ENCODE results near the gene ACKR1.

ACKR1 gene

DNA sequence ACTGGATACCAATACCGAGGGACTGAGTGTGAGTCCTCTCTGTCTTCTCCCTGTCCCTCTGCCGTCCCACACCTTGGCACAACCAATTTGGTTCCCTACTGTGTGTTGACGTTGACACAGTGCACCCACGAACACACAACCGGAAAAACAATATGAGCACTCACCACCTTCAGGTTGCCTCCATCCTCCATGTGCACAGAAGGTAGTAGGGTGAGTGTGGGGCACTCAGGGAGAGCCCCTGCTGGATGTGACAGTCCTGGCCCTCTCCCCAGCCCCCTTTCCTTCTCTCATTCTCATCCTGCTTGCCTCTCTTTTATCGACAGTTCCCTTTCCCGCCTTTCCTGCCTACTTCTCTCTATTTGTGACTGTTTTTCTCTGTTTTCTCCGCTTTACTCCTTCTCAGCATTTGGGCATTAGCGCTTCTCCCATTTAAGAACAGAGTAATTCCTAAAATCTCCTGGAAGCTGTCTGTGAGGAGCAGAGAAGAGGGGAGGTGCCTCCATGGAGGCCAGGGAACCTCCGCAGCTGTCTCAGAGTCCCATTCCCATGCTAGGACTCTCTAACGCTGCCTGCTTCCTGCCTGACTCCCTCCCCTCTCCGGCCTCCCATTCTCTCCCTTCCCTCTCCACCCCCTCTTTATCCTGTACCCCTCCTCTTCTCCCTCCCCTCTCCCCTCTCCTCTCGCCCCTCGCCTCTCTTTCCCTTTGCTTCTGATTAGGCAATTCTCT lies 16.9 kb upstream of the ACKR1 start:
- H3K36me3 ChIP-seq (ENCODE audit: control insufficient read depth in 4 of 4, insufficient read depth in 4 of 4, low read length in 3 of 4) = no peaks in the 10 kb centered on the region
- 41% methylated on average over 7 of the region's 14 CpGs for WGBS (ENCODE audit: insufficient coverage)
- CTCF ChIA-PET = interaction anchor here (0.8 to 1.7 kb wide), 4 partner anchors 10 to 27 kb away, joined by 3 to 8 read pairs (median 6); no protein-coding TSS in a partner anchor
- DNase-seq = no peak
- H3K27me3 ChIP-seq (replicated peaks in 2 of 5; ENCODE audit: control insufficient read depth in 4 of 5, insufficient read depth in 5 of 5, low read length in 4 of 5) = peaks cover 14 to 50% (median 29%) of the 10 kb centered on the region in 5 experiments
- no peak overlapping the region for H3K27ac ChIP-seq (ENCODE audit: insufficient read depth in 1 of 2, low read depth in 1 of 2, low read length in 2 of 2, poor library complexity in 1 of 2, severe bottlenecking in 2 of 2)
- H3K4me1 ChIP-seq (ENCODE audit: control extremely low read depth in 1 of 4, control insufficient read depth in 4 of 4, insufficient read depth in 4 of 4, low read length in 3 of 4) = peaks cover 0 to 10% (median 5%) of the 10 kb centered on the region in 4 experiments
- POLR2A ChIA-PET = no interaction called here
- H3K4me3 ChIP-seq (ENCODE audit: control insufficient read depth in 1 of 7, extremely low read depth in 1 of 7, insufficient read depth in 4 of 7, low read depth in 2 of 7, low read length in 6 of 7) = peak overlapping the region in 5 of 7 experiments; percentile 8 to 59 (median 27)
- H3K9me3 ChIP-seq (ENCODE audit: control extremely low read depth in 1 of 5, control insufficient read depth in 4 of 5, insufficient read depth in 2 of 5, low read depth in 1 of 5, low read length in 4 of 5) = no peaks in the 10 kb centered on the region

DNA sequence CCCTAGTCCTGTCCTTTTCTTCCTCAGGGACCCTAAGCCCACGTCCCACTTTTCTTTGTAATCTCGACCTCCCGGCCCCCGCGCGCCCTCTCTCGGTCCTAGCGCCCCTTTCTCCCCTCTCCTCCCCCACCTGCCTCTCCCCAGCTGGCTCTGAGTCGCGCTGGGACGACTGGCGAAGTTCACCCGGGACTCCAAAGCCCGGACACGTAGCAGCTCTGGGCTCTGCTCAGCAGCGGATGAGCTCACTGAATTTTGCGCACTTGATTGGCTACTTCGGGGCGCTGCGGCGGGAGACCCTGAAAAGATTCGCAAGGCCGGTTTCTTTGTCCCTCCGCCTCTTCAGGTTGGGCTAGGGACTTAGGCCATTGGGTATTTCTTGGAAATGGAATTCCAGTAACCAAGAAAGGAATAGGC lies 16.3 kb upstream of the ACKR1 start:
- no peaks in the 10 kb centered on the region for H3K9me3 ChIP-seq (ENCODE audit: control extremely low read depth in 1 of 5, control insufficient read depth in 4 of 5, insufficient read depth in 2 of 5, low read depth in 1 of 5, low read length in 4 of 5)
- H3K4me1 ChIP-seq (ENCODE audit: control extremely low read depth in 1 of 4, control insufficient read depth in 4 of 4, insufficient read depth in 4 of 4, low read length in 3 of 4) = peaks cover 0 to 10% (median 5%) of the 10 kb centered on the region in 4 experiments
- H3K4me3 ChIP-seq (ENCODE audit: control insufficient read depth in 1 of 7, extremely low read depth in 1 of 7, insufficient read depth in 4 of 7, low read depth in 2 of 7, low read length in 6 of 7) = peak overlapping the region in 6 of 7 experiments; percentile 3 to 59 (median 18)
- H3K36me3 ChIP-seq (ENCODE audit: control insufficient read depth in 4 of 4, insufficient read depth in 4 of 4, low read length in 3 of 4) = no peaks in the 10 kb centered on the region
- ChIA-PET POLR2A (interaction anchor here (0.6 kb wide), 1 partner anchor 8 kb away, joined by 4 read pairs; no protein-coding TSS in a partner anchor), CTCF (interaction anchor here (0.8 to 1.7 kb wide), 4 partner anchors 10 to 26 kb away, joined by 3 to 8 read pairs (median 6); no protein-coding TSS in a partner anchor)
- WGBS (ENCODE audit: insufficient coverage) = 0% methylated on average over 23 of the region's 24 CpGs
- no peak overlapping the region for H3K27ac ChIP-seq (ENCODE audit: insufficient read depth in 1 of 2, low read depth in 1 of 2, low read length in 2 of 2, poor library complexity in 1 of 2, severe bottlenecking in 2 of 2)
- H3K27me3 ChIP-seq (replicated peaks in 2 of 5; ENCODE audit: control insufficient read depth in 4 of 5, insufficient read depth in 5 of 5, low read length in 4 of 5) = peaks cover 14 to 50% (median 29%) of the 10 kb centered on the region in 5 experiments
- DNase-seq = peak; percentile 52 to 63 (median 61)

DNA sequence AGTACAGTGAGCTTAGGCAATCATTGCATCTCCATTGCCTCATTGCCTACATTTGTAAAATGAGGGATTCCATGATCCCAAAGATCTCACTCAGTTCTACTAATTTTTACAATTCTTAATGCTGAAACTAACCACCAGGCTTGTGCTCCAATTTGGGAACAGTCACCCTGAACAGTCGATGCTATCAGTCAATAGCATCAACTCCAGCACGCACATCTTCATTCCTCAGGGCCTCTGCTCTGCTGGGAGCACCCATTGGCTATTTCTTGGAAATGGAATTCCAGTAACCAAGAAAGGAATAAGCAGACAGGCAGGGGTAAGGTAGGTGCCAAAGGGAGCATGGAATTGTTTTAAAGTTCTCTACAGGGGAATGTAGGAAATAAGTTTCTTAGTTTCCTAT lies 14.2 kb upstream of the ACKR1 start:
- Histone ChIP-seq H3K27me3 (replicated peaks in 2 of 5; ENCODE audit: control insufficient read depth in 4 of 5, insufficient read depth in 5 of 5, low read length in 4 of 5) (peaks cover 12 to 45% (median 25%) of the 10 kb centered on the region in 5 experiments), H3K4me3 (ENCODE audit: control insufficient read depth in 1 of 7, extremely low read depth in 1 of 7, insufficient read depth in 4 of 7, low read depth in 2 of 7, low read length in 6 of 7) (no peak overlapping the region), H3K36me3 (ENCODE audit: control insufficient read depth in 4 of 4, insufficient read depth in 4 of 4, low read length in 3 of 4) (no peaks in the 10 kb centered on the region), H3K9me3 (ENCODE audit: control extremely low read depth in 1 of 5, control insufficient read depth in 4 of 5, insufficient read depth in 2 of 5, low read depth in 1 of 5, low read length in 4 of 5) (no peaks in the 10 kb centered on the region), H3K4me1 (ENCODE audit: control extremely low read depth in 1 of 4, control insufficient read depth in 4 of 4, insufficient read depth in 4 of 4, low read length in 3 of 4) (peaks cover 0 to 10% (median 5%) of the 10 kb centered on the region in 4 experiments), H3K27ac (ENCODE audit: insufficient read depth in 1 of 2, low read depth in 1 of 2, low read length in 2 of 2, poor library complexity in 1 of 2, severe bottlenecking in 2 of 2) (no peak overlapping the region)
- ChIA-PET CTCF (no interaction called here), POLR2A (no interaction called here)
- DNase-seq = no peak
- 100% methylated on average over 1 of the region's 2 CpGs for WGBS (ENCODE audit: insufficient coverage)

DNA sequence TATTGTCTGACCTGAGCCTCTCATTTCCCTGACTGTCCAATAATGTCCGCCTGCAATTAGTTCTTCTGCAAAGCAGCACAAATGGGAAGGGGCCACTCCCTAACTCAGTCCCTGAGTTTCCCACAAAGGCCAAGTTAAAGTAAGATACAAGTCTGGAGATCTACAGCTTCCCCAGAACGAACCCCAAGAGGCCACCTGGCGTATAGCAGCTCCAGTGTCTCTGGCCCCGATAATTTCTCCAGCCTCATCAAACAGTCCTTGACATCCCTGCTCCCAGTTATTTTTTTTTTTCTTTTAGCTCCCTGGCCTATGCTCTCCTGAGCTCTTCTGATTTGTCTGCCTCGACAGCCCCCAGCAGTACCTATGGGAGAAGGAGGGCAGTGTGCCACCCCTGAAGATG lies 8.1 kb upstream of the ACKR1 start:
- H3K27me3 ChIP-seq (replicated peaks in 2 of 5; ENCODE audit: control insufficient read depth in 4 of 5, insufficient read depth in 5 of 5, low read length in 4 of 5) = peaks cover 0 to 2% (median 0%) of the 10 kb centered on the region in 5 experiments

DNA sequence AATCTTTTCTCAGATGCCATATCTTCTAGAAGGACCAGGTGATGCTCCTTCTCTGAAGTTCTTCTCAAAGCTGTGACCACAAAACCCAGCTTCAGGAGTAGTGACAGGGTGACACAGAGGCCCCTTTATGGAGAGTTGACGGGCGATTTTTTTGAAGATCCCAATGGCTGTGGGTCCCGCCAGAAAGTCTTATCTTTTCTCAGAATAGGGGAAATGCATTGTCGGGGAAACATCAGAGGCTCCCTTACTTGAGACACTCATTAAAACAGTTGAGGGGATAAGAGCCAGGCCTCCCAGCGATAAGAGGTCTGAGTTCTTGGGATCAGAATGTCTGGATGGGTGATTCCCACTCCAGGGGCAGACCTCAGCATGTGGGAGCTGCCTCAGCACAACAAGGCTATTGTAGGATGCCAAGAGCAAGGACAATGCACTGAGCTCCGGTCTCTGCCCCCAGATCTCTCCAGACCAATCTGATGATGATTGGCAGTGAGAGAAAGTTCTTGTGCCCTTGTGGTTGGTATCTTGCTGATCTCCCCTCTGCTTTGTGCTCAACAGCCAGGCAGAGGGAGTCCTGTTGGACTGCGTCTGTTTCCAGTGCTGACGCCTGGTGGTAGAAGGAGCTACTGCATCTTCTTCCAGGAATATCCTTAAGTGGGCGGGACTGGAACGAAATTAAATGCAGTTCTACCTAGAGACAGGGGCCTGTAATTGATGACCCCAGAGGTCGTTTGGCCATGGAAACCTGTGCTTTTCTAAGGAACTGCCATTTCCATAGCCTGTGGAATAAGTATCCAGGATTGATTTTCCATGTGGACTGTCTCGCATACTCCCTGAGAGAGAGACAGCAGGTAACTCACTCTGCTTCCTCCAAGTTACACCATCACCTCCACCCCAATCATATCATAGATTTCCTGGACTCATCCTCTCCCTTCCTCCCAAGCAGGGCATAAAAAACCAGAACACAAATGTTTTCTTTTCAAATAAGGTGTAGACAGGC lies 6.8 kb upstream of the ACKR1 start:
- Histone ChIP-seq H3K4me1 (ENCODE audit: control extremely low read depth in 1 of 4, control insufficient read depth in 4 of 4, insufficient read depth in 4 of 4, low read length in 3 of 4) (peaks cover 0 to 46% (median 31%) of the 10 kb centered on the region in 4 experiments), H3K9me3 (ENCODE audit: control extremely low read depth in 1 of 5, control insufficient read depth in 4 of 5, insufficient read depth in 2 of 5, low read depth in 1 of 5, low read length in 4 of 5) (no peaks in the 10 kb centered on the region), H3K36me3 (ENCODE audit: control insufficient read depth in 4 of 4, insufficient read depth in 4 of 4, low read length in 3 of 4) (no peaks in the 10 kb centered on the region), H3K27ac (ENCODE audit: insufficient read depth in 1 of 2, low read depth in 1 of 2, low read length in 2 of 2, poor library complexity in 1 of 2, severe bottlenecking in 2 of 2) (no peak overlapping the region), H3K27me3 (replicated peaks in 2 of 5; ENCODE audit: control insufficient read depth in 4 of 5, insufficient read depth in 5 of 5, low read length in 4 of 5) (peaks cover 0 to 2% (median 0%) of the 10 kb centered on the region in 5 experiments), H3K4me3 (ENCODE audit: control insufficient read depth in 1 of 7, extremely low read depth in 1 of 7, insufficient read depth in 4 of 7, low read depth in 2 of 7, low read length in 6 of 7) (peak overlapping the region in 1 of 7 experiments; percentile 5)
- 42% methylated on average over 10 of the region's 12 CpGs for WGBS (ENCODE audit: insufficient coverage)
- ChIA-PET POLR2A (no interaction called here), CTCF (interaction anchor here (0.5 to 11.3 kb wide), 16 partner anchors 10 to 692 kb away, joined by 3 to 198 read pairs (median 4); partner anchors contain the start of gene ACKR1)
- peak; percentile 78 to 90 (median 83) for DNase-seq

More for the DNA sequence above, 8.1 kb upstream of the ACKR1 start:
- Histone ChIP-seq H3K4me1 (ENCODE audit: control extremely low read depth in 1 of 4, control insufficient read depth in 4 of 4, insufficient read depth in 4 of 4, low read length in 3 of 4) (peaks cover 0 to 34% (median 20%) of the 10 kb centered on the region in 4 experiments), H3K4me3 (ENCODE audit: control insufficient read depth in 1 of 7, extremely low read depth in 1 of 7, insufficient read depth in 4 of 7, low read depth in 2 of 7, low read length in 6 of 7) (no peak overlapping the region), H3K36me3 (ENCODE audit: control insufficient read depth in 4 of 4, insufficient read depth in 4 of 4, low read length in 3 of 4) (no peaks in the 10 kb centered on the region), H3K9me3 (ENCODE audit: control extremely low read depth in 1 of 5, control insufficient read depth in 4 of 5, insufficient read depth in 2 of 5, low read depth in 1 of 5, low read length in 4 of 5) (no peaks in the 10 kb centered on the region), H3K27ac (ENCODE audit: insufficient read depth in 1 of 2, low read depth in 1 of 2, low read length in 2 of 2, poor library complexity in 1 of 2, severe bottlenecking in 2 of 2) (no peak overlapping the region)
- no peak for DNase-seq
- ChIA-PET POLR2A (interaction anchor here (0.6 kb wide), 1 partner anchor 8 kb away, joined by 4 read pairs; no protein-coding TSS in a partner anchor), CTCF (interaction anchor here (0.7 to 11.3 kb wide), 12 partner anchors 12 to 1452 kb away, joined by 3 to 198 read pairs (median 4); partner anchors contain the start of gene ACKR1)
- 86% methylated on average over 4 of the region's 5 CpGs for WGBS (ENCODE audit: insufficient coverage)

DNA sequence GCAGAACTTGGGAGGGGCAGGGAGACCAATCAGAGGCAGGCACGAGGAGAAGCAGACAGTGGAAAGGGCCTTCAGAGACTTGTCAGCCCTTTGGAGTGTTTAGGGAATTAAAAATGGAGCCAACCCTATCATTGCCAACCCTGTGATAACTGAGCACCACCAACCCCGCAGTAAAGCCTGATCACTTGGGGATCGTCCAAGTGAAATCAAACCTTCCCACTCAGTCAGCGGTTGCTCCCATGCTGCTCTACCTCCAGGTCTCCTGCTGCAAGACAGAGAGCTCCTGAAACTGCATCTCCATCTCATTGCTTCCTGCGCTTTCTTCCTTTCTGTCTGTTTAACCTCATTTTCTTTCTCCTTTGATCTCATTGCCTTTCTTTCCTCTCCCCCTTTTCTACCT lies 4.8 kb upstream of the ACKR1 start:
- no peak for DNase-seq
- Histone ChIP-seq H3K27me3 (replicated peaks in 2 of 5; ENCODE audit: control insufficient read depth in 4 of 5, insufficient read depth in 5 of 5, low read length in 4 of 5) (peaks cover 0 to 2% (median 0%) of the 10 kb centered on the region in 5 experiments), H3K4me1 (ENCODE audit: control extremely low read depth in 1 of 4, control insufficient read depth in 4 of 4, insufficient read depth in 4 of 4, low read length in 3 of 4) (peaks cover 0 to 66% (median 43%) of the 10 kb centered on the region in 4 experiments), H3K36me3 (ENCODE audit: control insufficient read depth in 4 of 4, insufficient read depth in 4 of 4, low read length in 3 of 4) (no peaks in the 10 kb centered on the region), H3K9me3 (ENCODE audit: control extremely low read depth in 1 of 5, control insufficient read depth in 4 of 5, insufficient read depth in 2 of 5, low read depth in 1 of 5, low read length in 4 of 5) (no peaks in the 10 kb centered on the region), H3K27ac (ENCODE audit: insufficient read depth in 1 of 2, low read depth in 1 of 2, low read length in 2 of 2, poor library complexity in 1 of 2, severe bottlenecking in 2 of 2) (no peak overlapping the region), H3K4me3 (ENCODE audit: control insufficient read depth in 1 of 7, extremely low read depth in 1 of 7, insufficient read depth in 4 of 7, low read depth in 2 of 7, low read length in 6 of 7) (peak overlapping the region in 1 of 7 experiments; percentile 11)
- CTCF ChIA-PET = interaction anchor here (1.2 to 11.3 kb wide), 3 partner anchors 11 to 67 kb away, joined by 4 to 198 read pairs (median 5); partner anchors contain the start of gene ACKR1
- WGBS (ENCODE audit: insufficient coverage) = 90% methylated on average over 5 of the region's 5 CpGs
- POLR2A ChIA-PET = no interaction called here
